Osteoblast (primary cell): ENCODE results near the gene HHAT. TPM values are rescaled to one million over a fixed set of nuclear protein-coding genes. Genes with fewer than 3 reads are reported as not detected.

Source experiments
- DNase-seq: peaks from one replicate; pipeline ENCODE4 v3.0.0; 2011; ENCODE audit warnings: low spot score, mixed read lengths; ENCODE audit not compliant: insufficient read length; ENCODE audit errors: missing footprints
- H2AFZ ChIP-seq: 2 replicates; pipeline ENCODE4 v1.6.0; 2011; ENCODE audit warnings: mild to moderate bottlenecking, low read length
- H3K27ac ChIP-seq: 2 replicates; pipeline ENCODE4 v1.5.1; 2011; ENCODE audit warnings: mild to moderate bottlenecking, low read depth, low read length, moderate library complexity
- H3K27me3 ChIP-seq: 2 replicates; pipeline ENCODE4 v1.6.0; 2012; ENCODE audit warnings: mild to moderate bottlenecking, control low read depth, inconsistent platforms, low read length, moderate library complexity; ENCODE audit not compliant: insufficient read depth
- H3K36me3 ChIP-seq: 2 replicates; pipeline ENCODE4 v1.5.1; 2011; ENCODE audit warnings: mild to moderate bottlenecking, low read length, control low read depth, moderate library complexity; ENCODE audit not compliant: insufficient read depth
- H3K4me1 ChIP-seq: 2 replicates; pipeline ENCODE4 v1.5.1; 2011; ENCODE audit warnings: mild to moderate bottlenecking, low read length, control low read depth, moderate library complexity; ENCODE audit not compliant: insufficient read depth
- H3K4me2 ChIP-seq: 2 replicates; pipeline ENCODE4 v1.6.0; 2011; ENCODE audit warnings: mild to moderate bottlenecking, low read length; ENCODE audit not compliant: insufficient read depth
- H3K4me3 ChIP-seq: fragments of 200-600 bp; sonication (generic); 3 replicates; pipeline ENCODE4 v1.5.1; 2012; ENCODE audit warnings: mild to moderate bottlenecking, low read length, inconsistent platforms; ENCODE audit not compliant: insufficient read depth
- H3K79me2 ChIP-seq: 2 replicates; pipeline ENCODE4 v1.6.0; 2012; ENCODE audit warnings: mild to moderate bottlenecking, low read length, control low read depth, inconsistent platforms; ENCODE audit not compliant: insufficient read depth
- H3K9me3 ChIP-seq: 2 replicates; pipeline ENCODE4 v1.5.1; 2011; ENCODE audit warnings: low read depth, low read length, control low read depth
- H4K20me1 ChIP-seq: 2 replicates; pipeline ENCODE4 v1.6.0; 2012; ENCODE audit warnings: mild to moderate bottlenecking, low read length, control low read depth; ENCODE audit not compliant: insufficient read depth
- total RNA-seq: library from RNA; depleted of rRNA; stranded (reverse); fragments of >200 nt; gene quantifications from 2 replicates; pipeline ENCODE4 v1.2.3, GENCODE V29; 2012
- TF ChIP-seq, protein P1 (sequence below): IDR thresholded peaks from 2 replicates; pipeline ENCODE4 v1.5.1; 2011; ENCODE audit warnings: mild to moderate bottlenecking, low read depth, low read length, moderate library complexity; ENCODE audit errors: extremely low read depth

The HHAT gene
- total RNA-seq, 1 donor, result 5.1 TPM

DNA sequence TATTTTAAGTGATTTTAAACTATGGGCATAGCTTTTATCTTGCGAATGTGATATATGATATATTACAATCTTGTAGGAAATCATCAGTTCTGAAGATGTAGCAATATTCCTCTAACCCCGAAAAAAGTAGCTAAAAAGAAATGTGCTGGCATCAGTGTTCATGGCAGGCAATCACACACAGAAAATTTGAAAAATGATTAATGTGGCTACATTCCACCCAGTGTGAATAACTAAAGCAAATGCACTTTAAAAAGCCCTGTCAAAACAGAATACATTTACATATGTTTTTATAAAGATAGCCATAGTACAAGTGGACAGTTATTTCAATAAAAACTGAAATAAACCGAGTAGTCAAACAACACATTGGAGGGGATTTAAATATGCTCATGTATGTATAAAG, 260.2 kb downstream of the HHAT start:
- Histone ChIP-seq H3K9me3 (no peaks in the 10 kb centered on the region), H3K27ac (peak overlapping the region; percentile 5), H3K27me3 (no peaks in the 10 kb centered on the region), H3K4me3 (no peak overlapping the region), H2AFZ (peak overlapping the region; percentile 13), H3K79me2 (no peaks in the 10 kb centered on the region), H3K4me2 (peak overlapping the region; percentile 0), H3K4me1 (peaks cover 17% of the 10 kb centered on the region), H4K20me1 (no peaks in the 10 kb centered on the region), H3K36me3 (no peaks in the 10 kb centered on the region)
- DNase-seq, result no peak
- TF ChIP-seq, protein P1, sequence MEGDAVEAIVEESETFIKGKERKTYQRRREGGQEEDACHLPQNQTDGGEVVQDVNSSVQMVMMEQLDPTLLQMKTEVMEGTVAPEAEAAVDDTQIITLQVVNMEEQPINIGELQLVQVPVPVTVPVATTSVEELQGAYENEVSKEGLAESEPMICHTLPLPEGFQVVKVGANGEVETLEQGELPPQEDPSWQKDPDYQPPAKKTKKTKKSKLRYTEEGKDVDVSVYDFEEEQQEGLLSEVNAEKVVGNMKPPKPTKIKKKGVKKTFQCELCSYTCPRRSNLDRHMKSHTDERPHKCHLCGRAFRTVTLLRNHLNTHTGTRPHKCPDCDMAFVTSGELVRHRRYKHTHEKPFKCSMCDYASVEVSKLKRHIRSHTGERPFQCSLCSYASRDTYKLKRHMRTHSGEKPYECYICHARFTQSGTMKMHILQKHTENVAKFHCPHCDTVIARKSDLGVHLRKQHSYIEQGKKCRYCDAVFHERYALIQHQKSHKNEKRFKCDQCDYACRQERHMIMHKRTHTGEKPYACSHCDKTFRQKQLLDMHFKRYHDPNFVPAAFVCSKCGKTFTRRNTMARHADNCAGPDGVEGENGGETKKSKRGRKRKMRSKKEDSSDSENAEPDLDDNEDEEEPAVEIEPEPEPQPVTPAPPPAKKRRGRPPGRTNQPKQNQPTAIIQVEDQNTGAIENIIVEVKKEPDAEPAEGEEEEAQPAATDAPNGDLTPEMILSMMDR, result no peak

DNA sequence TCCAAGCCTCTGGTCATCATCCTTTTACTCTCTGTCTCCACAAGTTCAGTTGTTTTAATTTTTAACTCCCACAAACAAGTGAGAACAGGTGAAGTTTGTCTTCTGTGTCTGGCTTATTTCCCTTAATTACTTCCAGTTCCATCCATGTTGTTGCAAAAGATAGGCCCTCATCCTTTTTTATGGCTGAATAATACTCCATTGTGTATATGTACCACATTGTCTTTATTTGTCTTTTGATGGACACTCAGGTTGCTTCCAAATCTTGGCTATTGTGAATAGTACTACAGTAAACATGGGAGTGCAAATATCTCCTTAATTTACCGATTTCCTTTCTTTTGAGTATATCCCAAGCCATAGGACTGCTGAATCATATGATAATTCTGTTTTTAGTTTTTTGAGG, 262.5 kb downstream of the HHAT start:
- no peaks in the 10 kb centered on the region for H3K27me3 ChIP-seq

DNA sequence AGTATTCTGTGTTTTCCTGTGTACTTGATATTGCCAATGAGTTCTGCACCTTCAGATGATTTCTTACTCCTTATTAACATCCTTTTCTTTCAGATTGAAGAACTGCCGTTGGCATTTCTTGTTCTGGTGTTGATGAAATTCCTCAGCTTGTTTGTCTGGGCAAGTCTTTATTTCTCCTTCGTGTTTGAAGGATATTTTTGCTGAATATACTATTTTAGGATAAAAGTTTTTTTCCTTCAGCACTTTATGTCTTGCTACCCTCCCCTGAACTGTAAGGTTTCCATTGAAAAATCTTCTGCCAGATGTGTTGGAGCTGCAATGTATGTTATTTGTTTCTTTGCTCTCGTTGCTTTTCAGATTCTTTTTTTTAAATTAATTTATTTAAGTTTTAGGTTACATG, 265.9 kb downstream of the HHAT start:
- Histone ChIP-seq H2AFZ (no peak overlapping the region), H3K4me1 (peaks cover 25% of the 10 kb centered on the region), H3K79me2 (no peaks in the 10 kb centered on the region), H3K4me2 (no peak overlapping the region), H4K20me1 (no peaks in the 10 kb centered on the region), H3K9me3 (no peaks in the 10 kb centered on the region), H3K36me3 (no peaks in the 10 kb centered on the region), H3K27me3 (no peaks in the 10 kb centered on the region), H3K27ac (no peak overlapping the region), H3K4me3 (no peak overlapping the region)
- TF ChIP-seq, protein P1, result no peak
- DNase-seq, result no peak

More for the DNA sequence above, 262.5 kb downstream of the HHAT start:
- Histone ChIP-seq H3K27ac (no peak overlapping the region), H3K9me3 (no peaks in the 10 kb centered on the region), H3K4me1 (peaks cover 14% of the 10 kb centered on the region), H4K20me1 (no peaks in the 10 kb centered on the region), H3K4me3 (no peak overlapping the region), H2AFZ (no peak overlapping the region), H3K4me2 (no peak overlapping the region), H3K36me3 (no peaks in the 10 kb centered on the region), H3K79me2 (no peaks in the 10 kb centered on the region)
- TF ChIP-seq, protein P1, result no peak
- DNase-seq, result no peak

DNA sequence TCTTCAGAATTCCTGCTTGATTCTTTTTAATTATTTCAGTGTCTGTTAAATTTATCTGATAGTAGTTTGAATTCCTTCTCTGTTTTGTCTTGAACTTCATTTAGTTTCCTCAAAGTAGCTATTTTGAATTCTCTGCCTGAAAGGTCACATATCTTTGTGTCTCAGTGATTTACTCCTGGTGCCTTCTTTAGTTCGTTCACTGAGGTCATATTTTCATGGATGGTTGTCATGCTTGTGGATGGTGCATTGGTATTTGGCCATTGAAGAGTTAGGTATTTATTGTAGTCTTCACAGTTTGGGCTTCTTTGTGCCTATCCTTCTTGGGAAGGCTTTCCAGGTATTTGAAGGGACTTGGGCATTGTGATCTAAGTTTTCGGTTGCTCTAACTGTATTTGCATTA, 267.9 kb downstream of the HHAT start:
- DNase-seq, result no peak
- Histone ChIP-seq H4K20me1 (no peaks in the 10 kb centered on the region), H3K36me3 (no peaks in the 10 kb centered on the region), H3K4me3 (no peak overlapping the region), H3K27ac (peak overlapping the region; percentile 99), H3K4me2 (no peak overlapping the region), H3K27me3 (no peaks in the 10 kb centered on the region), H3K79me2 (no peaks in the 10 kb centered on the region), H2AFZ (no peak overlapping the region), H3K9me3 (no peaks in the 10 kb centered on the region), H3K4me1 (peaks cover 31% of the 10 kb centered on the region)
- TF ChIP-seq, protein P1, result no peak
